NCI-H1105 treated with DMSO at 0.1 percent for 48 hours (cell line): ENCODE data around the gene VPS8.

ENCODE experiments used
- DNase-seq: peaks from one replicate; lab custom pipeline; 2025; lab: John Stamatoyannopoulos, UW

VPS8 gene

DNA sequence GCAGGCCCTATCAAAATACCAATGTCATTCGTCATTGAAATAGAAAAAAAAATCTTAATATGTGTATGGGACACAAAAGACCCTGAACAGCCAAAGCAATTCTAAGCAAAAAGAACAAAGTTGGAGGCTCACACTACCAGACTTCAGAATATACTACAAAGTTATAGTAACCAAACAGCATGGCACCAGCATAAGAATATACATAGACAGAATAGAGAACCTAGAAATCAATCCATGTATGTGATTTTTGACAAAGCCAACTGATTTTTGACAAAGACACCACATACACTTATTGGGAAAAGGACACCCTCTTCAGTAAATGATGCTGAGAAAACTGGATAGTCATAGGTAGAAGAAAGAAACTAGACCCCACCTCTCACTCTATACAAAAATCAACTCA lies 245.9 kb downstream of the VPS8 start:
- DNase-seq, result no peak

DNA sequence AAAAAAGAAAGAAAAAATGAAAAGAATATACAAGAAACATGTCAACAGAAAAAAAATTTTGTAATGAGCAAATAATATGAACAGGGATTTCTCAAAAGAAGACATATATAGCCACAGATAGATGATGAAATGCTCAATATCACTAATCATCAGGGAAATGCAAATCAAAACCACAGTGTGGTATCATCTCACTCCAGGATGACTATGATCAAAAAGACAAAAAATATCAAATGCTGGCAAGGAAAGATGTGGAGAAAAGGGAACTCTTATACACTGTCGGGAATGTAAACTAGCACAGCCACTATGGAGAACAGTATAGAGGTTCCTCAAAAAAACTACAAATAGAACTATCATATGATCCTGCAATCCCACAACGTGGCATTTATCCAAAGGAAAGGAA lies 246.8 kb downstream of the VPS8 start:
- no peak for DNase-seq

DNA sequence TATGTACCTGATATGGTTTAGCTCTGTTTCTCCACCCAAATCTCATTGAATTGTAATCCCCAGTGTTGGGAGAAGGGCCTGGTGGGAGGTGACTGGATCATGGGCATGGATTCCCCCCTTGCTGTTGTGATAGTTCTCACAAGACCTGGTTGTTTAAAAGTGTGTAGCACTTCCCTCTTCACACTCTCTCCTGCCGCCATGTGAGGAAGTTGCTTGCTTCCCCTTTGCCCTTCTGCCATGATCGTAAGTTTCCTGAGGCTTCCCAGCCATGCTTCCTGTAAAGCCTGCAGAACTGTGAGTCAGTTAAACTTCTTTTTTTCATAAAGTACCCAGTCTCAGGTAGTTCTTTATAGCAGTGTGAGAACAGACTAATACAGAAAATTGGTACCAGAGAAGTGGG lies 247.8 kb downstream of the VPS8 start:
- no peak for DNase-seq

DNA sequence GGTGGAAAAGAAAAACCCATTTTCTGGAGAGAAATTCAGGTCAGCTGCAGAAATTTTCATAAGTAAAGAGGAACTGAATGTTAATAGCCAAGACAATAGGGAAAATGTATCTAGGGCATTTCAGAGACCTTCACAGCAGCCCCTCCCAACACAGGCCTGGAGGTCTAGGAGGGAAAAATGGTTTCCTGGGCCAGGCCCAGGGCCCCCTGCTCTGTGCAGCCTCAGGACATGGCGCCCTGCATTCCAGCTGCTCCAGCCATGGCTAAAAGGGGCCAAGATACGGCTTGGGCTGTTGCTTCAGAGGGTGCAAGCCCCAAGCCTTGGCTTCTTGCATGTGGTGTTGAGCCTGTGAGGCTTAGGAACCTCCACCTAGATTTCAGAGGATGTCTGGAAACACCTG lies 248.7 kb downstream of the VPS8 start:
- DNase-seq, result no peak

GRCh38 chr3:185062191-185062590 lies 250.2 kb downstream of the VPS8 start:
- no peak for DNase-seq

DNA sequence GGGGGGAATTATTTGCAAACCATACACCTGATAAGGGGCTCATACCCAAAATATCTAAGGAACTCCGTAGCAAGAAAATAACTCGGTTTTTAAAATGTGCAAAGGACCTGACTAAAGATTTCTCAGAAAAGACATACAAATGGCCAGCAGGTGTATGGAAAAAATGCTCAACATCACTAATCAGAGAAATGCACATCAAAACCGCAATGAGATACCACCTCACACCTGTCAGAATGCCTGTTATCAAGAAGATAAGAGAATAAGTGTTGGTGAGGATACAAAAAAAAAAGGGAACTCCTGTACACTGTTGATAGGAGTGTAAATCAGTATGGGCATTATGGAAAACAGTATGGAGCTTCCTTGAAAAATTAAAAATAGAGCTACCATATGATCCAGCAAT lies 251.5 kb downstream of the VPS8 start:
- DNase-seq, result no peak

- no peak for DNase-seq
Measured at GRCh38 chr3:185065059-185065458, 253.1 kb downstream of the VPS8 start.

GRCh38 chr3:185066251-185066650 lies 254.3 kb downstream of the VPS8 start:
- DNase-seq, result no peak

- no peak for DNase-seq
Measured at GRCh38 chr3:185067173-185067572, 255.2 kb downstream of the VPS8 start.

DNA sequence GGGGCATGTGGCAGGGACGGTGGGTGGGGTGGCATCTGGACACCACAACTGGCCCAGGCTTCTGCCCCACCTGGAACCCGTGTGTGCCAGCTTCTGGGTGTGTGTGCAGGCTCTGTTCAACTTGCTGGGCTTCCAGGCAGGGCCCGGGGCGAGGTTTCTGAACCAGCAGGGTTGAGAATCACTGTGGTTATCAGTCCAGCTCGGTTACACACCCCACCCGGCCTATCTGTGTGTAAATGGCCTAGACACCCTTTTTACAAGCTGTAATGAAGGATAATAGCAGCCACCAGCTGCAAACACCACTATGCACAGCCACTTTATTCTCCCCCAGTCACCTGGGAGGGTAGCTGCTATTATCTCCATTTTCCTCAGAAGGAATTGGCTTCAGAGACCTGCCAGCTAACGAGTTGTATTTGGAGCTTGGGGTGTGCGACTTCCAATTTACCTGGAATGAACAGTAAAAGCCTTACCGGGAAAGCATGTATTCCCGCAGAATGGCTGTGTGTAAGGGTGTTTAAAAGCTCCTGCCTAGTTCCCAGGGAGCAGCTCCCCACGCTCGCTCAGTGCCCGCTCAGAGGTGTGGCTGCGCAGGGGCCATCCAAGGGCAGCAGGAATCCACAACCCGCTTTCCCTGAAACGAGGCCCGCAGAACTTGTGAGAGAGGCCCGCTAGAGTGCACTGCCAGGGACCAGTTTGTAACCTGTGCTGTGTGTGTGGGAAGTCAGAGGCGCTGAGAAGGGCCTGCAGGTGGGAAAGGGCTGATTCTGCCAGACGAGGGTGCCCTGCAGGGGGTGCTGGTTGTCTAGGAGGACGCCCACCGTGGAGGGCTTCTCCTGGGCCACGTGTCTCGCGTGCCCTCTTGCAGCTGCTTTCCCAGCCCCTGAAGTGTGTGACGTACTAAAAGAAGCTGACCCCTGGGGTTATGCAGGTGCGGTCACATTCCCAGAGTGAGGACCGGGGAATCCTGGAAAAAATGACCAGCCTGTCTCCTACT lies 257.4 kb downstream of the VPS8 start:
- no peak for DNase-seq

- DNase-seq, result no peak
Measured at GRCh38 chr3:185070491-185071286, 258.7 kb downstream of the VPS8 start.

DNA sequence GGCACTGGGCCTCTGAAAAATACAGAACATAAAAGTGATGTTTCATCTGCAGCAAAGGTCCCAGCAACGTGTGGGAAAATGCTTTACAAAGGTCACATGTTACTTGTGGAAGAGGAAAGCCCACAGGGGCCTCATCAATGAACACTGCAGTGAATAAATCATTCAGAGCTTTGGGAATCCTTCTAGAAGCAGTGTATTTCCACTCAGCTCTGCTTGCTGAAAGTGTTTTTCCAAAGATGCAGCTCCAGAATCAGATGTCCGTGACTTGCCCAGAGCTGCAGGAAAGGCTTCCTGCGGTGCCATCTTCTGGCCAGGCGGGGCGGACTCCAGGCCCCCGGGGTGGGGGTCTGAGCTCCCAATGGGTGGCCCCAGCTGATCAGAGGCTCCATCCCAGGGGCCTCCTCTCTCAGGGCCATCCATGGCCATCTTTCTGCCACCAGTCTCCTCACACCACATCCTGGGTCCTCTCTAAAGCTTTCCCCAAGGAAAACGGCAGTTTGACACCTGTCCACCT lies 259.4 kb downstream of the VPS8 start:
- no peak for DNase-seq

DNA sequence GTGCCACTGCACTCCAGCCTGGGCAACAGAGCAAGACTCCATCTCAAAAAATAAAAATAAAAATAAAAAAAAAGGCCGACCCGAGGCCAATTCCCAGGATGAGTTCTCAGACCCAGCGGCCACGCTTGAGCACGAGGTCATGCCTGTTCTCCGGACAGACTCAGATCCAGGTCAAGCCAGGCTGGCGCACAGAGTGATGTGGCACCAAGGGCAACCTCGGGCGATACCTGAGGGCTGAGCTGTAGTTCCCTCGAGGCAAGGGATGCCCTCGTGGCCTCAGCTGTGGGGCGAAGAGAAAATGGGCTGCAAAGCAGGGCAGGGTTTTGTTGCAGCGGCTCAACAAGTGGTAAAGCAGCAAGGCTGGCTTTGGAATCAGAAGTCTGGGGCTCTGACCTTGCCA lies 263.6 kb downstream of the VPS8 start:
- DNase-seq, result no peak

DNA sequence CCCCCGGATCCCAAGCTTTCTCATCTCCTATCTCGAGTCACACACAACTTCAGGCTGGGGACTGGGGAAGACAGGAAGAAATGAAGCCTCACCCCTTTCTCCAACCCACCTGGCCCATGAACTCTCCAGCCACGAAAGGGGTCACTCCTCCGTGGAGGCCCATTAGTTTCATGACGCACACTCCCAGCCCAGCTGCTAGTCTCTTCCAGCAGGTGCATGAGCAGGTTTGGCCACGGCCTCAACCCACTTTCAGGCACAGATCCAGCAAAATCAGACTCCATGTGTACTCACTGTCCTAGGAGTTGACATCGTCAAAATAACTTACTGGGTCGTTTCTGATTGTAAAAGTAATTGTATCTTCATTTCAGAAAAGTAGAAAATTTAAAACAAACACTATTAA lies 264.3 kb downstream of the VPS8 start:
- no peak for DNase-seq

- no peak for DNase-seq
Measured at GRCh38 chr3:185079625-185080024, 267.7 kb downstream of the VPS8 start.

- no peak for DNase-seq
Measured at GRCh38 chr3:185081521-185081920, 269.6 kb downstream of the VPS8 start.

DNA sequence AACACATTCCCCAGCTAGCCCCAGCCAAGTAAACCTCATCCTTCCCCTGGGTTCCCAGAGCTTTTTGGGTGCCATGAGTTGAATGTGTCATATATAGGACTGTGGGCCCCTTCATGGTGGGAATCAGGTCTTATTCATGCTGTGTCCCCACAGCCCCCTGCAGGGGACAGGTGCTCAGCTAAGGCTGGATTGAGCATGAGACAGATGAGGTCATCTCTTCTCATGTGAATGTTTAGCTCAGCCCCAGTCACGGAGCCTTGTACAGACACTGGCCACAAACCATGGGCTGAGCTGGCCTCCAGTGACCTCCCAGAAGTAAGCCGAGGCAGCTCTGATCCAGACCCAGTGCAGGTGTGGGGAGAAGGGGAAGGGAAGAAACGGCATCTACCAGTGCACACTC lies 270.2 kb downstream of the VPS8 start:
- DNase-seq, result no peak

GRCh38 chr3:185082829-185083228 lies 270.9 kb downstream of the VPS8 start:
- no peak for DNase-seq

GRCh38 chr3:185084402-185084801 lies 272.4 kb downstream of the VPS8 start:
- DNase-seq, result no peak

DNA sequence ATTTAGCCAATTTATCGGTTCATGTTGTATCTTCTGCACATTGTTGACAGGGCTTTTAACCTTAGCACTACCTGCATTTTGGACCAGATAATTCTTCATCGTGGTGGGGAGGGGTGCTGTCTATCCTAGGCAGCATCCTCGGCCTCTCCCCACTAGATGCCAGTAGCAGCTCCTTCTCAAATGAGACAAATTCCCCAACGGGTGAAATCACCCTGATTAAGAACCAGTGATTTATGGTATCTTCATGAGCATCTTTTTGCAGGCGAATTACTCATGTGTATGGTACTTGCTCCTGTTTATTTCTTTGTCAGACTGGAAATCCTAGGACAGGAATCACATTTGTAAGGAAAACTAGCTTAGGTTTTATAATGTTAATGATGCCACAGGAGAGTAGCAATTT lies 272.9 kb downstream of the VPS8 start:
- DNase-seq, result no peak

DNA sequence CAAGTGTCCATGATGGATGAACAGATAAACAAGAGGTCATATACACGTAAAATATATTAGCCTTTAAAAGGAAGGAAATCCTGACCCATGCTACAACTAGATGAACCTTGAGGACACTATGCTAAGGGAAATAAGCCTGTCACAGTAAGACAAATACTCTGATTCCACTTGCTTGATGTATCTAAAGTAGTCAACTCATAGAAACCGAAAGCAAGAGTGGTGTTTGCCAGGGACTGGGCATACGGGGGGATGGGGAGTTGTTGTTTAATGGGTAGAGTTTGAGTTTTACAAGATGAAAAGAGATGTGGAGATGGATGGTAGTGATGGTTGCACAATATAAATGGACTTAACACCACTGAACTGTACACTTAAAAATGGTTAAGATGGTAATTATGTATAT lies 275.5 kb downstream of the VPS8 start:
- no peak for DNase-seq

DNA sequence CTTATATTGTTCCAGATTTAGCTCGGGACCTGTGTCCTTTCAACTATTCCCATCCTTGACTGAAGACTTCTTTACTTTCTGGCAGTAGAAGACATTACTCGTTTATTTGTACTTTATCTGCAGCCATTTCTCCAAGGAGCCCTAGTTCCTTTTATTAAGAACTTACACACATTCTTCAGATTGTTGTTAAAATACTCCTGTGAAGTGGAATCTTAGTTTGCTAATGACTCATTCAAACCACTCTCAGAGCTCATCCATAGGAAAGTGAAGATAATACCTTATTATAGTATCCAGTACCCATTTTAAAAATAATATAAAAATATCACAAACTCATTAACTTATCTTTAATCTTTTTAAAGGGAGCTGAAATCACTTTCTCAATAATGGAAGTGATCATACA lies 277.4 kb downstream of the VPS8 start:
- DNase-seq, result no peak

DNA sequence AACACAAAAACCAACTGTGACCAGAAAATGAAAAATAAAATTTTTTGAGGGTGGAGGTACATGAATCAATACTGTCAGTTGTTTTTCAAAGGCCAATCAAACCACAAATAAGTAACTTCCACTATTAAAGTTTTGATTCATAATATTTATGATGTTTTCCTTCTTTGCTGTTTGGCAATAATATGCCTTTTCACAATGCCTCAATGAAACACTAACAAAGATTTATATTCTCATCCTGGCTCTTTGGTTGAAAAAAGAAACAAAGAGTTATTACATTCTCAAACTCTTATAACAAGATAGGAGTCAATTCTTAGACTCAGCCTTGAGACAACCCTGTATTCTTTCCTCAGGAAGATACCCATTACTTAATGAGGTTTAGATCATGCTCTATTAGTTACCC lies 277.8 kb downstream of the VPS8 start:
- no peak for DNase-seq
